ENCODE results near the gene SHISAL2B.
"Not testable (repeated sequence)": the region's sequence is repeated elsewhere in the genome, so short reads cannot be mapped to it uniquely, and the experiment has no call there.

Gene SHISAL2B

GRCh38 chr5:64696414-64696813 lies 6.1 kb downstream of the SHISAL2B start:
- DNase-seq (ENCODE audit: low read depth, low spot score) = not testable (repeated sequence)

GRCh38 chr5:64700765-64701164 lies 10.5 kb downstream of the SHISAL2B start:
- DNase-seq (ENCODE audit: low read depth, low spot score) = no peak

GRCh38 chr5:64706074-64706473 lies 15.8 kb downstream of the SHISAL2B start:
- not testable (repeated sequence) for DNase-seq (ENCODE audit: low read depth, low spot score)

GRCh38 chr5:64707191-64707590 lies 16.9 kb downstream of the SHISAL2B start:
- no peak for DNase-seq (ENCODE audit: low read depth, low spot score)

- DNase-seq (ENCODE audit: low read depth, low spot score) = not testable (repeated sequence)
These were observed 24.2 kb downstream of the SHISAL2B start for GRCh38 chr5:64714495-64714894.

- DNase-seq (ENCODE audit: low read depth, low spot score) = no peak
These were observed 32.3 kb downstream of the SHISAL2B start for GRCh38 chr5:64722588-64722987.

GRCh38 chr5:64727150-64727549 lies 36.8 kb downstream of the SHISAL2B start:
- no peak for DNase-seq (ENCODE audit: low read depth, low spot score)

GRCh38 chr5:64742411-64742810 lies 52.1 kb downstream of the SHISAL2B start:
- no peak for DNase-seq (ENCODE audit: low read depth, low spot score)

GRCh38 chr5:64742821-64743220 lies 52.5 kb downstream of the SHISAL2B start:
- DNase-seq (ENCODE audit: low read depth, low spot score) = no peak

- DNase-seq (ENCODE audit: low read depth, low spot score) = no peak
These were observed 54.6 kb downstream of the SHISAL2B start for GRCh38 chr5:64744914-64745313.

GRCh38 chr5:64746446-64746845 lies 56.1 kb downstream of the SHISAL2B start:
- DNase-seq (ENCODE audit: low read depth, low spot score) = no peak

GRCh38 chr5:64749385-64749784 lies 59.1 kb downstream of the SHISAL2B start:
- DNase-seq (ENCODE audit: low read depth, low spot score) = no peak

- no peak for DNase-seq (ENCODE audit: low read depth, low spot score)
These were observed 63.8 kb downstream of the SHISAL2B start for GRCh38 chr5:64754066-64754465.

GRCh38 chr5:64758901-64759300 lies 68.6 kb downstream of the SHISAL2B start:
- no peak for DNase-seq (ENCODE audit: low read depth, low spot score)

- DNase-seq (ENCODE audit: low read depth, low spot score) = no peak
These were observed 69.8 kb downstream of the SHISAL2B start for GRCh38 chr5:64759960-64760660.

- DNase-seq (ENCODE audit: low read depth, low spot score) = no peak
These were observed 73.7 kb downstream of the SHISAL2B start for GRCh38 chr5:64763948-64764503.

- DNase-seq (ENCODE audit: low read depth, low spot score) = no peak
These were observed 75.7 kb downstream of the SHISAL2B start for GRCh38 chr5:64765804-64766504.

GRCh38 chr5:64766941-64767340 lies 76.6 kb downstream of the SHISAL2B start:
- no peak for DNase-seq (ENCODE audit: low read depth, low spot score)
